CD14-positive monocyte (primary cell): Measurements from ENCODE around the gene MCF2L. TPM values are rescaled to one million over a fixed set of nuclear protein-coding genes. Genes with fewer than 3 reads are reported as not detected.

Source experiments
- DNase-seq, 3 donors: peaks; one replicate each; pipeline ENCODE4 v3.0.0-alpha.2; 2011 to 2022
- H2AFZ ChIP-seq: 2 replicates; pipeline ENCODE4 v1.6.0; 2012; ENCODE audit warnings: mild to moderate bottlenecking, low read depth, low read length, inconsistent platforms; ENCODE audit not compliant: insufficient read depth, poor library complexity, severe bottlenecking
- H3K27ac ChIP-seq, 2 donors: 1 replicate in 1 of 2; 2 replicates in 1 of 2; pipeline ENCODE4 v1.5.1; 2012 to 2013; ENCODE audit warnings: low read length in 2 of 2, control low read depth in 1 of 2, inconsistent platforms in 1 of 2, low read depth in 1 of 2, mild to moderate bottlenecking in 1 of 2
- H3K27me3 ChIP-seq, 2 donors: one replicate each; pipeline versions ENCODE4 v1.6.0 to v1.6.1; 2011 to 2013; ENCODE audit warnings: low read length in 2 of 2; ENCODE audit not compliant: control insufficient read depth in 2 of 2, insufficient read depth in 2 of 2
- H3K36me3 ChIP-seq, 2 donors: replicated peaks in 1 of 2; 1 replicate in 1 of 2; 2 replicates in 1 of 2; pipeline versions ENCODE4 v1.5.1 to v1.6.1; 2012 to 2013; ENCODE audit warnings: low read length in 2 of 2, control low read depth in 1 of 2, inconsistent platforms in 1 of 2, mild to moderate bottlenecking in 1 of 2; ENCODE audit not compliant: insufficient read depth in 2 of 2, control insufficient read depth in 1 of 2
- H3K4me1 ChIP-seq, 2 donors: 1 replicate in 1 of 2; 2 replicates in 1 of 2; pipeline versions ENCODE4 v1.5.1 to v1.6.1; 2012 to 2013; ENCODE audit warnings: low read length in 2 of 2, control low read depth in 1 of 2, inconsistent platforms in 1 of 2, mild to moderate bottlenecking in 1 of 2, moderate library complexity in 1 of 2; ENCODE audit not compliant: insufficient read depth in 2 of 2, control insufficient read depth in 1 of 2
- H3K4me2 ChIP-seq: replicated peaks from 2 replicates; pipeline ENCODE3; 2012; ENCODE audit warnings: low read length, moderate library complexity, mild to moderate bottlenecking; ENCODE audit not compliant: poor library complexity, severe bottlenecking; ENCODE audit errors: extremely low read depth
- H3K4me3 ChIP-seq, 3 experiments: fragments of 200-600 bp in 1 of 3; sonication (generic) in 1 of 3; replicated peaks in 1 of 3; 1 replicate in 2 of 3; 2 replicates in 1 of 3; pipeline ENCODE4 v1.5.1; 2011 to 2013; ENCODE audit warnings: low read length in 3 of 3, mild to moderate bottlenecking in 3 of 3, control low read depth in 2 of 3, low read depth in 2 of 3, inconsistent platforms in 1 of 3, moderate library complexity in 1 of 3
- H3K79me2 ChIP-seq: 2 replicates; pipeline ENCODE4 v1.6.0; 2012; ENCODE audit warnings: mild to moderate bottlenecking, control low read depth, inconsistent platforms, low read length, moderate library complexity; ENCODE audit not compliant: insufficient read depth
- H3K9ac ChIP-seq: 2 replicates; pipeline ENCODE4 v1.6.0; 2017; ENCODE audit warnings: low read length, mild to moderate bottlenecking; ENCODE audit not compliant: insufficient read depth, poor library complexity, severe bottlenecking
- H3K9me3 ChIP-seq, 2 donors: replicated peaks in 1 of 2; 1 replicate in 1 of 2; 2 replicates in 1 of 2; pipeline versions ENCODE4 v1.5.1 to v1.6.1; 2012 to 2013; ENCODE audit warnings: low read length in 2 of 2, control low read depth in 1 of 2; ENCODE audit not compliant: control insufficient read depth in 1 of 2, insufficient read depth in 1 of 2
- H4K20me1 ChIP-seq: 2 replicates; pipeline ENCODE4 v1.6.0; 2012; ENCODE audit warnings: mild to moderate bottlenecking, low read length, control low read depth, moderate library complexity; ENCODE audit not compliant: insufficient read depth
- H3K27ac Mint-ChIP-seq, 7 donors: one replicate each; pipeline ENCODE4 v1.8.0; 2020; ENCODE audit warnings: mild to moderate bottlenecking in 7 of 7, mixed read lengths in 7 of 7, moderate library complexity in 6 of 7, inconsistent platforms in 2 of 7
- H3K27me3 Mint-ChIP-seq, 3 donors: one replicate each; pipeline ENCODE4 v1.8.0; 2021 to 2022; ENCODE audit warnings: low read depth in 3 of 3, mild to moderate bottlenecking in 3 of 3, mixed read lengths in 3 of 3, moderate library complexity in 3 of 3, inconsistent platforms in 1 of 3
- H3K36me3 Mint-ChIP-seq, 2 donors: one replicate each; pipeline ENCODE4 v1.8.0; 2020; ENCODE audit warnings: mixed read lengths in 2 of 2, inconsistent platforms in 1 of 2, mild to moderate bottlenecking in 1 of 2
- H3K4me1 Mint-ChIP-seq: one replicate; pipeline ENCODE4 v1.8.0; 2020; ENCODE audit warnings: mild to moderate bottlenecking, mixed read lengths
- H3K4me3 Mint-ChIP-seq, 2 donors: one replicate each; pipeline ENCODE4 v1.8.0; 2020; ENCODE audit warnings: mild to moderate bottlenecking in 2 of 2, mixed read lengths in 2 of 2, moderate library complexity in 1 of 2
- H3K9me3 Mint-ChIP-seq, 7 donors: one replicate each; pipeline ENCODE4 v1.8.0; 2020 to 2022; ENCODE audit warnings: mixed read lengths in 7 of 7, mild to moderate bottlenecking in 6 of 7, moderate library complexity in 6 of 7, inconsistent platforms in 2 of 7
- WGBS: methylation state at CpG from one replicate; pipeline ENCODE4 v1.1.5; 2013; ENCODE audit warnings: missing lambda C conversion rate; ENCODE audit not compliant: insufficient coverage; 5-methylcytosine and 5-hydroxymethylcytosine counted together
- intact Hi-C, 2 donors: fragments of 100-400 bp; cut with micrococcal nuclease; formaldehyde crosslinking; loops; one replicate each; pipeline versions ENCODE4 v1.15.0 to v1.15.1; 2023
- polyA plus RNA-seq, 3 donors: library from polyadenylated mRNA; depleted of rRNA in 1 of 3; unstranded in 2 of 3; stranded (reverse) in 1 of 3; fragments of 300-500 nt in 2 of 3; fragments of >200 nt in 1 of 3; fragmentation: Illumina TruSeq in 2 of 3; gene quantifications; 1 replicate in 2 of 3; 2 replicates in 1 of 3; pipeline ENCODE4 v1.2.3, GENCODE V29; 2012 to 2021
- TF ChIP-seq, protein P1 (sequence below): fragments of 200-600 bp; IDR thresholded peaks from one replicate; pipeline ENCODE4 v1.8.0; 2022; ENCODE audit warnings: antibody characterized with exemption, mild to moderate bottlenecking

MCF2L gene
- polyA plus RNA-seq, 3 donors, result not detected

- H3K4me1 ChIP-seq, result no peaks in the 10 kb centered on the region
- Mint-ChIP-seq H3K27ac (no peak overlapping the region), H3K9me3 (no peaks in the 10 kb centered on the region), H3K27me3 (peaks cover 0 to 5% (median 2%) of the 10 kb centered on the region in 3 donors), H3K4me3 (no peak overlapping the region), H3K4me1 (no peaks in the 10 kb centered on the region), H3K36me3 (no peaks in the 10 kb centered on the region)
- intact Hi-C loops, result no loop called here
- H3K79me2 ChIP-seq, result no peaks in the 10 kb centered on the region
- no peaks in the 10 kb centered on the region for H3K36me3 ChIP-seq
- DNase-seq, result no peak
- no peaks in the 10 kb centered on the region for H3K9me3 ChIP-seq
- H3K27ac ChIP-seq, result no peak overlapping the region
- H4K20me1 ChIP-seq, result no peaks in the 10 kb centered on the region
- H3K9ac ChIP-seq, result no peak overlapping the region
- H2AFZ ChIP-seq, result no peak overlapping the region
- WGBS, result 93% methylated on average over 24 of the region's 27 CpGs
- H3K4me3 ChIP-seq, result no peak overlapping the region
- H3K4me2 ChIP-seq, result no peak overlapping the region
- TF ChIP-seq, protein P1, sequence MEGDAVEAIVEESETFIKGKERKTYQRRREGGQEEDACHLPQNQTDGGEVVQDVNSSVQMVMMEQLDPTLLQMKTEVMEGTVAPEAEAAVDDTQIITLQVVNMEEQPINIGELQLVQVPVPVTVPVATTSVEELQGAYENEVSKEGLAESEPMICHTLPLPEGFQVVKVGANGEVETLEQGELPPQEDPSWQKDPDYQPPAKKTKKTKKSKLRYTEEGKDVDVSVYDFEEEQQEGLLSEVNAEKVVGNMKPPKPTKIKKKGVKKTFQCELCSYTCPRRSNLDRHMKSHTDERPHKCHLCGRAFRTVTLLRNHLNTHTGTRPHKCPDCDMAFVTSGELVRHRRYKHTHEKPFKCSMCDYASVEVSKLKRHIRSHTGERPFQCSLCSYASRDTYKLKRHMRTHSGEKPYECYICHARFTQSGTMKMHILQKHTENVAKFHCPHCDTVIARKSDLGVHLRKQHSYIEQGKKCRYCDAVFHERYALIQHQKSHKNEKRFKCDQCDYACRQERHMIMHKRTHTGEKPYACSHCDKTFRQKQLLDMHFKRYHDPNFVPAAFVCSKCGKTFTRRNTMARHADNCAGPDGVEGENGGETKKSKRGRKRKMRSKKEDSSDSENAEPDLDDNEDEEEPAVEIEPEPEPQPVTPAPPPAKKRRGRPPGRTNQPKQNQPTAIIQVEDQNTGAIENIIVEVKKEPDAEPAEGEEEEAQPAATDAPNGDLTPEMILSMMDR, result no peak
- H3K27me3 ChIP-seq, result no peaks in the 10 kb centered on the region
Measured at GRCh38 chr13:113044391-113045114, 75.5 kb downstream of the MCF2L start.

- TF ChIP-seq, protein P1, result no peak
- no peaks in the 10 kb centered on the region for H3K36me3 Mint-ChIP-seq
- intact Hi-C loops, result no loop called here
- no peaks in the 10 kb centered on the region for H3K27me3 ChIP-seq
- peaks cover 0 to 5% (median 2%) of the 10 kb centered on the region in 3 donors for H3K27me3 Mint-ChIP-seq
- H3K36me3 ChIP-seq, result no peaks in the 10 kb centered on the region
- no peak overlapping the region for H3K9ac ChIP-seq
- H3K27ac Mint-ChIP-seq, result no peak overlapping the region
- WGBS, result 90% methylated on average over 27 of the region's 32 CpGs
- no peak overlapping the region for H3K4me2 ChIP-seq
- no peak for DNase-seq
- no peak overlapping the region for H3K4me3 Mint-ChIP-seq
- no peaks in the 10 kb centered on the region for H3K9me3 ChIP-seq
- H3K4me3 ChIP-seq, result no peak overlapping the region
- no peaks in the 10 kb centered on the region for H3K4me1 ChIP-seq
- no peaks in the 10 kb centered on the region for H4K20me1 ChIP-seq
- no peaks in the 10 kb centered on the region for H3K4me1 Mint-ChIP-seq
- H3K79me2 ChIP-seq, result no peaks in the 10 kb centered on the region
- no peaks in the 10 kb centered on the region for H3K9me3 Mint-ChIP-seq
- H2AFZ ChIP-seq, result no peak overlapping the region
- no peak overlapping the region for H3K27ac ChIP-seq
Measured at GRCh38 chr13:113045251-113046127, 76.5 kb downstream of the MCF2L start.
